Measurements from ENCODE around the gene VPREB1. TPM values are rescaled to one million over a fixed set of nuclear protein-coding genes. Genes with fewer than 3 reads are reported as not detected.

The VPREB1 gene
- total RNA-seq, 2 experiments from 2014 or later: not detected

- peaks cover 15% of the 10 kb centered on the region for H3K4me1 Mint-ChIP-seq (ENCODE audit: low read depth)
- peaks cover 6% of the 10 kb centered on the region for H3K27me3 Mint-ChIP-seq (ENCODE audit: low read depth)
- POLR2A ChIA-PET: no interaction called here
- DNase-seq (no peak), ATAC-seq (no peak)
- no peaks in the 10 kb centered on the region for H3K9me3 Mint-ChIP-seq (ENCODE audit: insufficient read depth)
- CTCF ChIA-PET: interaction anchor here (1.0 to 9.3 kb wide), 2 partner anchors 25 to 74 kb away, joined by 3 to 133 read pairs; no protein-coding TSS in a partner anchor
- H3K4me3 Mint-ChIP-seq: no peak overlapping the region
- H3K27ac Mint-ChIP-seq: no peak overlapping the region
- H3K36me3 Mint-ChIP-seq (ENCODE audit: low read depth): no peaks in the 10 kb centered on the region
Measured at GRCh38 chr22:22233081-22233480, 11.5 kb upstream of the VPREB1 start.

GRCh38 chr22:22235558-22235957, 9.0 kb upstream of the VPREB1 start:
- Mint-ChIP-seq H3K27ac (no peak overlapping the region), H3K9me3 (ENCODE audit: insufficient read depth) (no peaks in the 10 kb centered on the region), H3K4me1 (ENCODE audit: low read depth) (peaks cover 15% of the 10 kb centered on the region), H3K27me3 (ENCODE audit: low read depth) (peaks cover 6% of the 10 kb centered on the region), H3K4me3 (no peak overlapping the region), H3K36me3 (ENCODE audit: low read depth) (no peaks in the 10 kb centered on the region)
- DNase-seq (peak; percentile 63), ATAC-seq (peak; percentile 44)
- ChIA-PET CTCF (interaction anchor here (0.6 to 9.3 kb wide), 15 partner anchors 9 to 277 kb away, joined by 3 to 133 read pairs (median 5); partner anchors contain the start of gene VPREB1), POLR2A (interaction anchor here (1.1 kb wide), 1 partner anchor 28 kb away, joined by 4 read pairs; no protein-coding TSS in a partner anchor)

- H3K27ac Mint-ChIP-seq: no peak overlapping the region
- no peak overlapping the region for H3K4me3 Mint-ChIP-seq
- H3K4me1 Mint-ChIP-seq (ENCODE audit: low read depth): peaks cover 15% of the 10 kb centered on the region
- no peak for DNase-seq
- no peaks in the 10 kb centered on the region for H3K9me3 Mint-ChIP-seq (ENCODE audit: insufficient read depth)
- ChIA-PET CTCF (interaction anchor here (9.3 kb wide), 1 partner anchor 29 kb away, joined by 133 read pairs; no protein-coding TSS in a partner anchor), POLR2A (interaction anchor here (0.6 kb wide), 1 partner anchor 22 kb away, joined by 4 read pairs; no protein-coding TSS in a partner anchor)
- no peaks in the 10 kb centered on the region for H3K36me3 Mint-ChIP-seq (ENCODE audit: low read depth)
- peaks cover 12% of the 10 kb centered on the region for H3K27me3 Mint-ChIP-seq (ENCODE audit: low read depth)
- no peak for ATAC-seq
Measured at GRCh38 chr22:22237521-22237920, 7.1 kb upstream of the VPREB1 start.

GRCh38 chr22:22239311-22239939, 5.2 kb upstream of the VPREB1 start:
- peaks cover 17% of the 10 kb centered on the region for H3K4me1 Mint-ChIP-seq (ENCODE audit: low read depth)
- no peak overlapping the region for H3K27ac Mint-ChIP-seq
- POLR2A ChIA-PET: no interaction called here
- no peaks in the 10 kb centered on the region for H3K36me3 Mint-ChIP-seq (ENCODE audit: low read depth)
- CTCF ChIA-PET: interaction anchor here (9.3 kb wide), 1 partner anchor 31 kb away, joined by 133 read pairs; no protein-coding TSS in a partner anchor
- ATAC-seq (no peak), DNase-seq (no peak)
- no peak overlapping the region for H3K4me3 Mint-ChIP-seq
- no peaks in the 10 kb centered on the region for H3K9me3 Mint-ChIP-seq (ENCODE audit: insufficient read depth)
- peaks cover 12% of the 10 kb centered on the region for H3K27me3 Mint-ChIP-seq (ENCODE audit: low read depth)

GRCh38 chr22:22241554-22241898, 3.1 kb upstream of the VPREB1 start:
- H3K27ac Mint-ChIP-seq: no peak overlapping the region
- H3K4me1 Mint-ChIP-seq (ENCODE audit: low read depth): peaks cover 13% of the 10 kb centered on the region
- ChIA-PET POLR2A (no interaction called here), CTCF (interaction anchor here (2.6 to 9.3 kb wide), 2 partner anchors 33 to 34 kb away, joined by 14 to 133 read pairs; no protein-coding TSS in a partner anchor)
- no peaks in the 10 kb centered on the region for H3K36me3 Mint-ChIP-seq (ENCODE audit: low read depth)
- ATAC-seq (no peak), DNase-seq (no peak)
- no peaks in the 10 kb centered on the region for H3K9me3 Mint-ChIP-seq (ENCODE audit: insufficient read depth)
- peaks cover 12% of the 10 kb centered on the region for H3K27me3 Mint-ChIP-seq (ENCODE audit: low read depth)
- no peak overlapping the region for H3K4me3 Mint-ChIP-seq

GRCh38 chr22:22242488-22242887, 2.1 kb upstream of the VPREB1 start:
- no peak overlapping the region for H3K4me3 Mint-ChIP-seq
- CTCF ChIA-PET: interaction anchor here (1.0 to 2.6 kb wide), 2 partner anchors 32 to 35 kb away, joined by 3 to 14 read pairs; no protein-coding TSS in a partner anchor
- no peaks in the 10 kb centered on the region for H3K9me3 Mint-ChIP-seq (ENCODE audit: insufficient read depth)
- H3K27ac Mint-ChIP-seq: no peak overlapping the region
- POLR2A ChIA-PET: interaction anchor here (1.1 kb wide), 1 partner anchor 32 kb away, joined by 3 read pairs; no protein-coding TSS in a partner anchor
- H3K36me3 Mint-ChIP-seq (ENCODE audit: low read depth): no peaks in the 10 kb centered on the region
- peaks cover 12% of the 10 kb centered on the region for H3K27me3 Mint-ChIP-seq (ENCODE audit: low read depth)
- ATAC-seq (no peak), DNase-seq (no peak)
- H3K4me1 Mint-ChIP-seq (ENCODE audit: low read depth): peaks cover 14% of the 10 kb centered on the region

- ChIA-PET POLR2A (interaction anchor here (1.1 kb wide), 1 partner anchor 33 kb away, joined by 3 read pairs; no protein-coding TSS in a partner anchor), CTCF (interaction anchor here (0.9 to 2.6 kb wide), 3 partner anchors 33 to 48 kb away, joined by 3 to 14 read pairs (median 3); no protein-coding TSS in a partner anchor)
- no peaks in the 10 kb centered on the region for H3K36me3 Mint-ChIP-seq (ENCODE audit: low read depth)
- H3K4me1 Mint-ChIP-seq (ENCODE audit: low read depth): peaks cover 18% of the 10 kb centered on the region
- no peak overlapping the region for H3K4me3 Mint-ChIP-seq
- no peaks in the 10 kb centered on the region for H3K9me3 Mint-ChIP-seq (ENCODE audit: insufficient read depth)
- H3K27ac Mint-ChIP-seq: no peak overlapping the region
- ATAC-seq (no peak), DNase-seq (no peak)
- H3K27me3 Mint-ChIP-seq (ENCODE audit: low read depth): peaks cover 12% of the 10 kb centered on the region
Measured at GRCh38 chr22:22243033-22243680, 1.4 kb upstream of the VPREB1 start.

- CTCF ChIA-PET: interaction anchor here (0.8 to 1.9 kb wide), 2 partner anchors 9 to 10 kb away, joined by 3 to 5 read pairs; no protein-coding TSS in a partner anchor
- no peaks in the 10 kb centered on the region for H3K9me3 Mint-ChIP-seq (ENCODE audit: insufficient read depth)
- H3K4me3 Mint-ChIP-seq: no peak overlapping the region
- H3K36me3 Mint-ChIP-seq (ENCODE audit: low read depth): no peaks in the 10 kb centered on the region
- peaks cover 7% of the 10 kb centered on the region for H3K27me3 Mint-ChIP-seq (ENCODE audit: low read depth)
- DNase-seq: no peak
- POLR2A ChIA-PET: no interaction called here
- H3K4me1 Mint-ChIP-seq (ENCODE audit: low read depth): peaks cover 29% of the 10 kb centered on the region
- no peak for ATAC-seq
- no peak overlapping the region for H3K27ac Mint-ChIP-seq
Measured at GRCh38 chr22:22245256-22245909, 797 bp downstream of the VPREB1 start.

- CTCF ChIA-PET: interaction anchor here (0.6 to 1.9 kb wide), 3 partner anchors 10 to 109 kb away, joined by 3 to 5 read pairs (median 4); no protein-coding TSS in a partner anchor
- no peak for DNase-seq
- Mint-ChIP-seq H3K4me3 (no peak overlapping the region), H3K9me3 (ENCODE audit: insufficient read depth) (no peaks in the 10 kb centered on the region), H3K4me1 (ENCODE audit: low read depth) (peaks cover 32% of the 10 kb centered on the region), H3K27ac (no peak overlapping the region), H3K36me3 (ENCODE audit: low read depth) (no peaks in the 10 kb centered on the region), H3K27me3 (ENCODE audit: low read depth) (peaks cover 5% of the 10 kb centered on the region)
- no peak for ATAC-seq
- POLR2A ChIA-PET: no interaction called here
Measured at GRCh38 chr22:22245935-22246525, 1.4 kb downstream of the VPREB1 start.

GRCh38 chr22:22246706-22247105, 2.1 kb downstream of the VPREB1 start:
- Mint-ChIP-seq H3K27ac (no peak overlapping the region), H3K36me3 (ENCODE audit: low read depth) (no peaks in the 10 kb centered on the region), H3K27me3 (ENCODE audit: low read depth) (peaks cover 2% of the 10 kb centered on the region), H3K9me3 (ENCODE audit: insufficient read depth) (no peaks in the 10 kb centered on the region), H3K4me3 (no peak overlapping the region), H3K4me1 (ENCODE audit: low read depth) (peaks cover 32% of the 10 kb centered on the region)
- DNase-seq: no peak
- POLR2A ChIA-PET: no interaction called here
- ATAC-seq: no peak
- CTCF ChIA-PET: interaction anchor here (0.6 to 1.9 kb wide), 3 partner anchors 11 to 110 kb away, joined by 3 to 5 read pairs (median 4); no protein-coding TSS in a partner anchor

GRCh38 chr22:22248878-22249277, 4.3 kb downstream of the VPREB1 start:
- H3K27me3 Mint-ChIP-seq (ENCODE audit: low read depth): no peaks in the 10 kb centered on the region
- ChIA-PET POLR2A (no interaction called here), CTCF (interaction anchor here (0.9 to 2.7 kb wide), 3 partner anchors 13 to 38 kb away, joined by 3 to 18 read pairs (median 3); no protein-coding TSS in a partner anchor)
- peaks cover 29% of the 10 kb centered on the region for H3K4me1 Mint-ChIP-seq (ENCODE audit: low read depth)
- no peaks in the 10 kb centered on the region for H3K9me3 Mint-ChIP-seq (ENCODE audit: insufficient read depth)
- peak; percentile 61 for DNase-seq
- peak overlapping the region; percentile 20 for H3K4me3 Mint-ChIP-seq
- H3K36me3 Mint-ChIP-seq (ENCODE audit: low read depth): no peaks in the 10 kb centered on the region
- peak overlapping the region; percentile 43 for H3K27ac Mint-ChIP-seq
- peak; percentile 88 for ATAC-seq

All from activated CD8-positive, alpha-beta T cell treated with anti-CD3 and anti-CD28 coated beads, Interleukin-2, amount 10 ng/mL, durations not matched to agents 7 days and 5 days (primary cell).